ENCODE measurements around the gene KRT7. TPM values are rescaled to one million over a fixed set of nuclear protein-coding genes. Genes with fewer than 3 reads are reported as not detected.

The KRT7 gene
- total RNA-seq, 2 donors from 2014 or later = 69.2 to 196 TPM

GRCh38 chr12:52189376-52190174, 43.5 kb upstream of the KRT7 start:
- DNase-seq = no peak
- TF ChIP-seq POLR2A (IDR thresholded peaks at IDR 0.05) (no peak), CTCF (IDR thresholded peaks at IDR 0.05) (no peak)
- intact Hi-C loops (cut with DNase I) = no loop called here
- no peaks in the 10 kb centered on the region for H3K36me3 ChIP-seq (replicated peaks in 1 of 2; ENCODE audit: insufficient read depth in 1 of 2, low read depth in 2 of 2)
- peaks cover 40% of the 10 kb centered on the region for H3K4me1 ChIP-seq
- no peak for ATAC-seq
- no peak overlapping the region for H3K27ac ChIP-seq
- H3K27me3 ChIP-seq = no peaks in the 10 kb centered on the region
- no peaks in the 10 kb centered on the region for H3K9me3 ChIP-seq
- WGBS, 2 donors = 29 to 60% methylated on average over 2 to 3 of the region's 3 CpGs
- no peak overlapping the region for H3K4me3 ChIP-seq

GRCh38 chr12:52190860-52191729, 41.9 kb upstream of the KRT7 start:
- H3K27ac ChIP-seq = peak overlapping the region; percentile 86 to 92 (median 90)
- intact Hi-C loops (cut with DNase I) = no loop called here
- WGBS, 2 donors = 78 to 85% methylated on average over 11 to 15 of the region's 16 CpGs
- peaks cover 40% of the 10 kb centered on the region for H3K4me1 ChIP-seq
- H3K27me3 ChIP-seq = no peaks in the 10 kb centered on the region
- TF ChIP-seq CTCF (IDR thresholded peaks at IDR 0.05) (no peak), POLR2A (IDR thresholded peaks at IDR 0.05) (no peak)
- H3K4me3 ChIP-seq = no peak overlapping the region
- ATAC-seq (peak; percentile 29), DNase-seq (peak in 3 of 4 donors; percentile 43 to 66 (median 52))
- H3K36me3 ChIP-seq (replicated peaks in 1 of 2; ENCODE audit: insufficient read depth in 1 of 2, low read depth in 2 of 2) = no peaks in the 10 kb centered on the region
- no peaks in the 10 kb centered on the region for H3K9me3 ChIP-seq

GRCh38 chr12:52191841-52192791, 40.9 kb upstream of the KRT7 start, which contains the start of gene KRT80:
KRT80 (minus strand) TSS chr12:52192014; CDS start chr12:52191902, 112 bp downstream.
- Histone ChIP-seq H3K36me3 (replicated peaks in 1 of 2; ENCODE audit: insufficient read depth in 1 of 2, low read depth in 2 of 2) (no peaks in the 10 kb centered on the region), H3K9me3 (no peaks in the 10 kb centered on the region), H3K4me3 (no peak within 1 kb of the TSS), H3K27ac (peak within 1 kb of the TSS; percentile 86 to 92 (median 90)), H3K4me1 (peaks cover 42% of the 10 kb centered on the region), H3K27me3 (no peaks in the 10 kb centered on the region)
- DNase-seq (peak; percentile 94 to 98 (median 96)), ATAC-seq (peak; percentile 94)
- TF ChIP-seq POLR2A (IDR thresholded peaks at IDR 0.05) = peak; percentile 80 to 91 (median 85)
- no peak for TF ChIP-seq CTCF (IDR thresholded peaks at IDR 0.05)
- WGBS, 2 donors = 15 to 36% methylated on average over 7 to 20 of the region's 20 CpGs
- intact Hi-C loops (cut with DNase I) = no loop called here

GRCh38 chr12:52193532-52193931, 39.5 kb upstream of the KRT7 start:
- Histone ChIP-seq H3K36me3 (replicated peaks in 1 of 2; ENCODE audit: insufficient read depth in 1 of 2, low read depth in 2 of 2) (no peaks in the 10 kb centered on the region), H3K9me3 (no peaks in the 10 kb centered on the region), H3K27me3 (no peaks in the 10 kb centered on the region), H3K27ac (peak overlapping the region in 2 of 4 donors; percentile 90 to 92), H3K4me3 (no peak overlapping the region), H3K4me1 (peaks cover 56% of the 10 kb centered on the region)
- no peak for ATAC-seq
- no peak for TF ChIP-seq POLR2A (IDR thresholded peaks at IDR 0.05)
- DNase-seq = no peak
- intact Hi-C loops (cut with DNase I) = no loop called here
- 45 to 62% methylated on average over 3 to 6 of the region's 6 CpGs for WGBS, 2 donors

All from body of pancreas (tissue), 4 donors.